ENCODE data around the gene ATXN7L3. TPM values are rescaled to one million over a fixed set of nuclear protein-coding genes. Genes with fewer than 3 reads are reported as not detected.

Gene ATXN7L3
- total and polyA plus RNA-seq, 9 of the 15 experiments (the other 6 are each of a cell fraction or from before 2014, with no cell fraction given), result 0.62 to 66.1 (median 33.2) TPM

DNA sequence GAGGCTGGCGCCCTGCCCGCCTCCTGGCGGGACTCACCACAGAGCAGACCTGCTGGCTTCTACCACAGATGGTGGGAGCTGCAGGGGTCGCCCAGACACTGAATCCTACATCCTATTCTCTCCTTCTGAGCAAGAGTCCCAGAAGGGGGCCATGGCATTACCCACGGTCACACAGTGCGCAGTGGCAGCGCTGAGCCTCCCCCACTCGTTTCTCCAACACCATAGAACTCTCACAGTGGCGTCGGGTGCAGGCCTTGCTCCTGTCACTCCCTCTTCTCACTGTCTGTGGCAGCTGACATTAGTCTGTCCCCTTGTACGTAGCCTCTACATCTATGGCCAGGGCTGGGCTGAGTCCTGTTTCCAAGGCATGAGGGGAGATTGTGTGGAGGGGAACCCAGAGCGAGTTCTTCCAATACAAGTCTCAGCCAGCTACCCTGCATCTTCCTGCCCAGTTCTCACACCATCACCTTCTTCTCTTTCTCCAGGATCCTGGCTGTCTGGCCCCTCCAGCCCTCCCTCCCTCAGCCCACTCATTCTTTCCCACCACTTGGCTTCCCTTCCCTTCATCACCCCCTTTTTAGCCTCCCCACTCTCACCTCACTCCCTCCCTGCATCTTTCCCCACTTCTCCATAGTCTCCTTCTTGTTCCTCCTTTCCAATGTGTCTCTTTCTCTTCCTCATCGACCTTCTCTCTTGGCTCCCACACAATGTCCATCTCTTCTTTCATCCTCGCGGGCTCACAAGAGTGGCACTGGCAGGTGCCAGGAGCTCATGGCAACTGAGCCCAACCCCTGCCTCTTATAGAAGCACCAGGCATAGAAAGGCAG lies 13.9 kb upstream of the ATXN7L3 start (continued):
- TF ChIP-seq, protein P1, sequence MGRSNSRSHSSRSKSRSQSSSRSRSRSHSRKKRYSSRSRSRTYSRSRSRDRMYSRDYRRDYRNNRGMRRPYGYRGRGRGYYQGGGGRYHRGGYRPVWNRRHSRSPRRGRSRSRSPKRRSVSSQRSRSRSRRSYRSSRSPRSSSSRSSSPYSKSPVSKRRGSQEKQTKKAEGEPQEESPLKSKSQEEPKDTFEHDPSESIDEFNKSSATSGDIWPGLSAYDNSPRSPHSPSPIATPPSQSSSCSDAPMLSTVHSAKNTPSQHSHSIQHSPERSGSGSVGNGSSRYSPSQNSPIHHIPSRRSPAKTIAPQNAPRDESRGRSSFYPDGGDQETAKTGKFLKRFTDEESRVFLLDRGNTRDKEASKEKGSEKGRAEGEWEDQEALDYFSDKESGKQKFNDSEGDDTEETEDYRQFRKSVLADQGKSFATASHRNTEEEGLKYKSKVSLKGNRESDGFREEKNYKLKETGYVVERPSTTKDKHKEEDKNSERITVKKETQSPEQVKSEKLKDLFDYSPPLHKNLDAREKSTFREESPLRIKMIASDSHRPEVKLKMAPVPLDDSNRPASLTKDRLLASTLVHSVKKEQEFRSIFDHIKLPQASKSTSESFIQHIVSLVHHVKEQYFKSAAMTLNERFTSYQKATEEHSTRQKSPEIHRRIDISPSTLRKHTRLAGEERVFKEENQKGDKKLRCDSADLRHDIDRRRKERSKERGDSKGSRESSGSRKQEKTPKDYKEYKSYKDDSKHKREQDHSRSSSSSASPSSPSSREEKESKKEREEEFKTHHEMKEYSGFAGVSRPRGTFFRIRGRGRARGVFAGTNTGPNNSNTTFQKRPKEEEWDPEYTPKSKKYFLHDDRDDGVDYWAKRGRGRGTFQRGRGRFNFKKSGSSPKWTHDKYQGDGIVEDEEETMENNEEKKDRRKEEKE (IDR thresholded peaks at IDR 0.05; ENCODE audit: borderline replicate concordance in 1 of 2, control insufficient read depth in 1 of 2, low read depth in 2 of 2, low read length in 1 of 2), result peak in 1 of 2 experiments; percentile 50; a peak in 1 of 4 replicates
- TF ChIP-seq GTF2E2 (tag; IDR thresholded peaks at IDR 0.05), result no peak
- TF ChIP-seq GABPB2 (CRISPR knock-in tag; conservative IDR thresholded peaks at IDR 0.05), result no peak
- TF ChIP-seq SRSF1 (IDR thresholded peaks at IDR 0.05; ENCODE audit: low read depth, low read length), result no peak
- no peak for TF ChIP-seq RBM25 (IDR thresholded peaks at IDR 0.05; ENCODE audit: low read depth, low read length, severe bottlenecking)
- TF ChIP-seq MAZ (CRISPR knock-in tag; conservative IDR thresholded peaks at IDR 0.05 in 1 of 2, IDR thresholded peaks at IDR 0.05 in 1 of 2), result no peak
- no peak for TF ChIP-seq BHLHE40 (IDR thresholded peaks at IDR 0.05; ENCODE audit: low read length)
- no peak for TF ChIP-seq KAT7 (CRISPR knock-in tag; IDR thresholded peaks at IDR 0.05; ENCODE audit: borderline replicate concordance)
- no peak for TF ChIP-seq FOSL1 (tag; conservative IDR thresholded peaks at IDR 0.05)
- TF ChIP-seq HDGF (IDR thresholded peaks at IDR 0.05), result no peak
- TF ChIP-seq, protein P2, sequence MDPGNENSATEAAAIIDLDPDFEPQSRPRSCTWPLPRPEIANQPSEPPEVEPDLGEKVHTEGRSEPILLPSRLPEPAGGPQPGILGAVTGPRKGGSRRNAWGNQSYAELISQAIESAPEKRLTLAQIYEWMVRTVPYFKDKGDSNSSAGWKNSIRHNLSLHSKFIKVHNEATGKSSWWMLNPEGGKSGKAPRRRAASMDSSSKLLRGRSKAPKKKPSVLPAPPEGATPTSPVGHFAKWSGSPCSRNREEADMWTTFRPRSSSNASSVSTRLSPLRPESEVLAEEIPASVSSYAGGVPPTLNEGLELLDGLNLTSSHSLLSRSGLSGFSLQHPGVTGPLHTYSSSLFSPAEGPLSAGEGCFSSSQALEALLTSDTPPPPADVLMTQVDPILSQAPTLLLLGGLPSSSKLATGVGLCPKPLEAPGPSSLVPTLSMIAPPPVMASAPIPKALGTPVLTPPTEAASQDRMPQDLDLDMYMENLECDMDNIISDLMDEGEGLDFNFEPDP (CRISPR knock-in tag; IDR thresholded peaks at IDR 0.05), result no peak
- TF ChIP-seq PURB (CRISPR knock-in tag; IDR thresholded peaks at IDR 0.05; ENCODE audit: low read depth), result no peak
- TF ChIP-seq, protein P3, sequence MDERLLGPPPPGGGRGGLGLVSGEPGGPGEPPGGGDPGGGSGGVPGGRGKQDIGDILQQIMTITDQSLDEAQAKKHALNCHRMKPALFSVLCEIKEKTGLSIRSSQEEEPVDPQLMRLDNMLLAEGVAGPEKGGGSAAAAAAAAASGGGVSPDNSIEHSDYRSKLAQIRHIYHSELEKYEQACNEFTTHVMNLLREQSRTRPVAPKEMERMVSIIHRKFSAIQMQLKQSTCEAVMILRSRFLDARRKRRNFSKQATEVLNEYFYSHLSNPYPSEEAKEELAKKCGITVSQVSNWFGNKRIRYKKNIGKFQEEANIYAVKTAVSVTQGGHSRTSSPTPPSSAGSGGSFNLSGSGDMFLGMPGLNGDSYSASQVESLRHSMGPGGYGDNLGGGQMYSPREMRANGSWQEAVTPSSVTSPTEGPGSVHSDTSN (CRISPR knock-in tag; IDR thresholded peaks at IDR 0.05; ENCODE audit: low read depth), result no peak
- TF ChIP-seq, protein P3 (tag; conservative IDR thresholded peaks at IDR 0.05; ENCODE audit: low read depth), result no peak
- no peak for TF ChIP-seq HDAC3 (IDR thresholded peaks at IDR 0.05; ENCODE audit: borderline replicate concordance, partially characterized antibody)
- TF ChIP-seq ZNF561 (CRISPR knock-in tag; conservative IDR thresholded peaks at IDR 0.05), result no peak
- TF ChIP-seq, protein P4, sequence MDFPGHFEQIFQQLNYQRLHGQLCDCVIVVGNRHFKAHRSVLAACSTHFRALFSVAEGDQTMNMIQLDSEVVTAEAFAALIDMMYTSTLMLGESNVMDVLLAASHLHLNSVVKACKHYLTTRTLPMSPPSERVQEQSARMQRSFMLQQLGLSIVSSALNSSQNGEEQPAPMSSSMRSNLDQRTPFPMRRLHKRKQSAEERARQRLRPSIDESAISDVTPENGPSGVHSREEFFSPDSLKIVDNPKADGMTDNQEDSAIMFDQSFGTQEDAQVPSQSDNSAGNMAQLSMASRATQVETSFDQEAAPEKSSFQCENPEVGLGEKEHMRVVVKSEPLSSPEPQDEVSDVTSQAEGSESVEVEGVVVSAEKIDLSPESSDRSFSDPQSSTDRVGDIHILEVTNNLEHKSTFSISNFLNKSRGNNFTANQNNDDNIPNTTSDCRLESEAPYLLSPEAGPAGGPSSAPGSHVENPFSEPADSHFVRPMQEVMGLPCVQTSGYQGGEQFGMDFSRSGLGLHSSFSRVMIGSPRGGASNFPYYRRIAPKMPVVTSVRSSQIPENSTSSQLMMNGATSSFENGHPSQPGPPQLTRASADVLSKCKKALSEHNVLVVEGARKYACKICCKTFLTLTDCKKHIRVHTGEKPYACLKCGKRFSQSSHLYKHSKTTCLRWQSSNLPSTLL (IDR thresholded peaks at IDR 0.05), result no peak
- TF ChIP-seq ZFP36 (IDR thresholded peaks at IDR 0.05; ENCODE audit: low read depth, low read length, partially characterized antibody), result no peak

Measured in K562 (cell line).